Measurements from ENCODE around the gene C4orf50.

DNA sequence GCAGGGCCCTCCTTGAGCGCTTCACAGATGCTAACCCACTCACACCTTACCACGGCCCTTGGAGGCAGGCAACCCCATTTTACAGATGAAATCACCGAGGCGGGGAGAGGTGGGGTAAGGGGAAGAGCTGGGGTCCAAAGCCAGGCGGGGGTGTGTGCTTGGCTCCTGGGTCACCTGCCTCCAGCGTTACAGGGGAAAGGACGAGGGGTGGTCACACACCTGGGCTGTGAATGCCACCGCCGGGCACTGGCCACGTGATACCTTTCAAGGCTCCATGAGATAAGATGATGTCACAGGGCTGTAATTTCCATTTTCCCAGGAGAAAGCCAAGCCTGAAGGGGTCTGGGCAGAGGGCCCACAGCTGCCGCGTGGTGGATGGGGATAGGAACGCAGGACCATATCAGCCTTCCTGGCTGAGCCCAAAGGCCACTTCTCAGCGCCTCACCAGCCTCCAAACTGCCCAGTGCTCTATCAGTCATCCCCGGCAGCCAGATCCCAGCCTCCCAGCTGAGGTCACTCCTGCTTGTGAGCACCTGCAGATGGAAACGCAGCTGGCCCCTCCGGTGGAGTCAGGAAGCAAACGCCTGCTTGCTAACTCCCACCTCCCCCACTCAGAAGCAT lies 62.9 kb downstream of the C4orf50 start:
- TF ChIP-seq, protein P1, sequence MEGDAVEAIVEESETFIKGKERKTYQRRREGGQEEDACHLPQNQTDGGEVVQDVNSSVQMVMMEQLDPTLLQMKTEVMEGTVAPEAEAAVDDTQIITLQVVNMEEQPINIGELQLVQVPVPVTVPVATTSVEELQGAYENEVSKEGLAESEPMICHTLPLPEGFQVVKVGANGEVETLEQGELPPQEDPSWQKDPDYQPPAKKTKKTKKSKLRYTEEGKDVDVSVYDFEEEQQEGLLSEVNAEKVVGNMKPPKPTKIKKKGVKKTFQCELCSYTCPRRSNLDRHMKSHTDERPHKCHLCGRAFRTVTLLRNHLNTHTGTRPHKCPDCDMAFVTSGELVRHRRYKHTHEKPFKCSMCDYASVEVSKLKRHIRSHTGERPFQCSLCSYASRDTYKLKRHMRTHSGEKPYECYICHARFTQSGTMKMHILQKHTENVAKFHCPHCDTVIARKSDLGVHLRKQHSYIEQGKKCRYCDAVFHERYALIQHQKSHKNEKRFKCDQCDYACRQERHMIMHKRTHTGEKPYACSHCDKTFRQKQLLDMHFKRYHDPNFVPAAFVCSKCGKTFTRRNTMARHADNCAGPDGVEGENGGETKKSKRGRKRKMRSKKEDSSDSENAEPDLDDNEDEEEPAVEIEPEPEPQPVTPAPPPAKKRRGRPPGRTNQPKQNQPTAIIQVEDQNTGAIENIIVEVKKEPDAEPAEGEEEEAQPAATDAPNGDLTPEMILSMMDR (conservative IDR thresholded peaks at IDR 0.05; ENCODE audit: low read length) = no peak
- TF ChIP-seq EZH2phosphoT487 (IDR thresholded peaks at IDR 0.05; ENCODE audit: borderline replicate concordance) = no peak

Measured in Loucy (cell line).